AG10803 (cell line): ENCODE results near the gene SNAP25.

ENCODE experiments used
- DNase-seq: peaks from one replicate; pipeline ENCODE4 v3.0.0; 2010; ENCODE audit warnings: low read depth
- H3K4me3 ChIP-seq: 2 replicates; pipeline ENCODE4 v1.5.1; 2011; ENCODE audit warnings: mild to moderate bottlenecking, low read length, control low read depth
- TF ChIP-seq, protein P1 (sequence below): conservative IDR thresholded peaks from 2 replicates; pipeline ENCODE4 v1.5.1; 2011; ENCODE audit warnings: mild to moderate bottlenecking, low read length, control low read depth, inconsistent platforms

SNAP25 gene

GRCh38 chr20:10339609-10340008, 121.0 kb downstream of the SNAP25 start:
- DNase-seq: no peak
- H3K4me3 ChIP-seq: no peak overlapping the region
- TF ChIP-seq, protein P1, sequence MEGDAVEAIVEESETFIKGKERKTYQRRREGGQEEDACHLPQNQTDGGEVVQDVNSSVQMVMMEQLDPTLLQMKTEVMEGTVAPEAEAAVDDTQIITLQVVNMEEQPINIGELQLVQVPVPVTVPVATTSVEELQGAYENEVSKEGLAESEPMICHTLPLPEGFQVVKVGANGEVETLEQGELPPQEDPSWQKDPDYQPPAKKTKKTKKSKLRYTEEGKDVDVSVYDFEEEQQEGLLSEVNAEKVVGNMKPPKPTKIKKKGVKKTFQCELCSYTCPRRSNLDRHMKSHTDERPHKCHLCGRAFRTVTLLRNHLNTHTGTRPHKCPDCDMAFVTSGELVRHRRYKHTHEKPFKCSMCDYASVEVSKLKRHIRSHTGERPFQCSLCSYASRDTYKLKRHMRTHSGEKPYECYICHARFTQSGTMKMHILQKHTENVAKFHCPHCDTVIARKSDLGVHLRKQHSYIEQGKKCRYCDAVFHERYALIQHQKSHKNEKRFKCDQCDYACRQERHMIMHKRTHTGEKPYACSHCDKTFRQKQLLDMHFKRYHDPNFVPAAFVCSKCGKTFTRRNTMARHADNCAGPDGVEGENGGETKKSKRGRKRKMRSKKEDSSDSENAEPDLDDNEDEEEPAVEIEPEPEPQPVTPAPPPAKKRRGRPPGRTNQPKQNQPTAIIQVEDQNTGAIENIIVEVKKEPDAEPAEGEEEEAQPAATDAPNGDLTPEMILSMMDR: no peak

DNA sequence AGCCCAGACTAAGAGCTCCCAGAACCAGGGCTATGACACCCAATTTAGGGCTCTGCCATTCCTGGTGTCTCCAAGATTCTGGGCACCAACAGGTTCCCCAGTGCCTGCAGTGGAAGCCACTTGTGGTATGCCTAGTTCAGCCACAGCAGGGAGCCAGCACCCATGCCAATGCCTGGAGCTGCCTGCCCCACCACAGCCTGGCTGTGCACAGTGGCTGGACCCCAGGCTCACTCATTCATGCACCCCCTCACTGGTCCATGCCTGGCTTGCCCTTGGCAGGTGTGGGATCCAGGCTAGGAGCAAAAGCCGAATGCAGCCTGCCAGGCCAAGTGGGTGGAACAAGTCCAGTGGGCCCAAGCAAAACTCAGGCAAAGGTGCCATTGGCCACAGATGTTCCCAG, 123.5 kb downstream of the SNAP25 start:
- H3K4me3 ChIP-seq: no peak overlapping the region
- DNase-seq: no peak
- TF ChIP-seq, protein P1: no peak

DNA sequence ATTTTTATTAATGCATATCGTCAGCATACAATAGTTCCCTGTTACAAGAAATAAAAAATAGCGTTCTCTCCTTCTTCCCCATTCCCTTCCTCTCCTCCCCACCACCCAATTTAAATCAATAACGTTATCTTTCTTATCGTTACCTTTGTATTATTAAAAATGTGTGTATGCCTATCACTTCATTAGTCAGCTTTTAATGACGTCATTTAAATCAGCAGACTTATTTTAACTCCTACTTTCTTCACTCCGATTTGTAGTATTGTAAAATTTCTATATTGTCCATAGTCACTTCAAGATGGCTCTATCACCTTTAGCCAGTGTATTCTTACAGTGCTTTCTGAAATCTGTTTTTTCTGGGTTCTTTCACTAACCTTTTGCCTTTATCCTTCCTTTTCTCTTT, 126.3 kb downstream of the SNAP25 start:
- H3K4me3 ChIP-seq: no peak overlapping the region
- TF ChIP-seq, protein P1: no peak
- no peak for DNase-seq

- DNase-seq: peak; percentile 37
- TF ChIP-seq, protein P1: no peak
Measured at GRCh38 chr20:10347086-10347880, 128.7 kb downstream of the SNAP25 start.

DNA sequence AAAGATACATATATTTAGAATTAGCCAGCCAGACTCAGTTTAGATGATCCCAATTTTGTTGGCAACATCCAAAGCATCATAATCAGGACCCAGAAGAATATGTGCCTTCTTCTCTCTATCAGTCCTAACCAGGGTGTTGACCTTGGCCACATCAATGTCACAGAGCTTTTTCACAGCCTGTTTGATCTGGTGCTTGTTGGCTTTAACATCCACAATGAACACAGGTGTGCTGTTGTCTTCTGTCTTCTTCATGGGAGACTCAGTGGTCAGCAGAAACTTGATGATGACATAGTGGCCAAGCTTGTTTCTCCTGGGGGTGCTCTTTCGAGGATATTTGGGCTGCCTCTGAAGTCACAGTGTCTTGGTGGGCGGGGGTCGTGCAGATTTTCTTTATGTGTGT, 130.5 kb downstream of the SNAP25 start:
- DNase-seq: no peak
- no peak overlapping the region for H3K4me3 ChIP-seq
- TF ChIP-seq, protein P1: no peak

More at GRCh38 chr20:10347086-10347880, 128.7 kb downstream of the SNAP25 start:
- no peak overlapping the region for H3K4me3 ChIP-seq

DNA sequence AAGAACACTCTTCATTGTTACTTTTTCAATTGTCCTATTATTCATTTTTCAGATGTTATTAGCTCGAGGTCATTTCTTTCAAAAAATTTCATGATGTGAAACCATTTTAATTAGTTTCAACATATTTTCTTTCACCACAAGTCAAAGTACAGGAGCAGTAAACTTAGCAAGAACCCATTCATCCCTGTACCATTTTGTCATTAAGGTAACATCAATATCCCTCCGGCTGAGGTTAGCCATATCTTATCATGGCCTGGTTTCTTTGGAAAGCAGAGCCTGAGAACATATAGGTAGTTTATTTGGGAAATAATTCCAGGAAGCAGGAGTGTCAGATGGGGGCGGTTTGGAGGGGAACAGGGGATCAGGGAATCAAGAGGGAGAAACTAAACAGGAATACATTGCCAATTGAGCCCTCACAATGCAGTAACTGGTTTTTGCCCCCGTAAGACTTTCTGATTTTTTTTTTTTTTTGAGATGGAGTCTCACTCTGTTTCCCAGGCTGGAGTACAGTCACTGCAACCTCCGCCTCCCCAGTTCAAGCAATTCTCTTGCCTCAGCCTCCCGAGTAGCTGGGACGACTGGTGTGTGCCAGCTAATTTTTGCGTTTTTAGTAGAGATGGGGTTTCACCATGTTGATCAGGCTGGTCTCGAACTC, 131.7 kb downstream of the SNAP25 start:
- no peak overlapping the region for H3K4me3 ChIP-seq
- DNase-seq: no peak
- TF ChIP-seq, protein P1: no peak
